Nephron progenitor cell (in vitro differentiated cells): ENCODE measurements around the gene GORASP2.

Experiments used
- DNase-seq: peaks from one replicate; pipeline ENCODE4 v3.0.0; 2021
- H3K27ac Mint-ChIP-seq: 2 replicates; pipeline ENCODE4 v1.8.0; 2021; ENCODE audit warnings: mild to moderate bottlenecking, moderate library complexity, mixed read lengths
- H3K27me3 Mint-ChIP-seq: 2 replicates; pipeline ENCODE4 v1.8.0; 2021; ENCODE audit warnings: mild to moderate bottlenecking, low read depth, mixed read lengths; ENCODE audit not compliant: poor library complexity
- H3K36me3 Mint-ChIP-seq: 2 replicates; pipeline ENCODE4 v1.8.0; 2021; ENCODE audit warnings: low read depth, mixed read lengths
- H3K4me1 Mint-ChIP-seq: 2 replicates; pipeline ENCODE4 v1.8.0; 2021; ENCODE audit warnings: mixed read lengths
- H3K4me3 Mint-ChIP-seq: 2 replicates; pipeline ENCODE4 v1.8.0; 2021; ENCODE audit warnings: mild to moderate bottlenecking, moderate library complexity, mixed read lengths
- H3K9me3 Mint-ChIP-seq: 2 replicates; pipeline ENCODE4 v1.8.0; 2021; ENCODE audit warnings: mild to moderate bottlenecking, moderate library complexity, mixed read lengths
- TF ChIP-seq, protein P1 (sequence below): fragments of 200-600 bp; sonication (generic); IDR thresholded peaks from 2 replicates; pipeline ENCODE4 v1.5.0; 2021; ENCODE audit warnings: antibody characterized with exemption

GORASP2 gene

DNA sequence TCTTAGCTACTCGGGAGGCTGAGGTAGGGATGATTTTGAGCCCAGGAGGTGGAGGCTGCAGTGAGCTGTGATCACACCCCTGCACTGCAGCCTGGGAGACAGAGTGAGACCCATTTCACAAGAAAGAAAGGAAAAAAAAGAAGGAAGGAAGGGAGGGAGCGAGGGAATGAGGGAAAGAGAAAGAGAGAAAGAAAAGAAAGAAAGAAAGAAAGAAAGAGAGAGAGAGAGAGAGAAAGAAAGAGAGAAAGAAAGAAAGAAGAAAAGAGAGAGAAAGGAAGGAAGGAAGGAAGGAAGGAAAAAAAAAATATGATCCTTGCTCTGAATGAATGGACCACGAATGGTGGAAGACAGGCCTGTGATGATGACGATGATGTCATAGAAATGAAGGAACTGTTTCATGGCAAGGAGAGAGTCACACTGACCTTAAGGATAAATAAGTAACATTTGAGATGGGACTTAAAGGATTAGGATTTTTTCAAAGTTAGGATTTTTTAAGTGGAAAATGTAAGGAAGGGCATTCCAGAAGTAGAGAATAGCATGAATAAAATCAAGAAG, 2.2 kb upstream of the GORASP2 start:
- H3K27me3 Mint-ChIP-seq: peaks cover 18% of the 10 kb centered on the region
- H3K27ac Mint-ChIP-seq: peak overlapping the region; percentile 62
- peaks cover 20% of the 10 kb centered on the region for H3K36me3 Mint-ChIP-seq
- H3K4me3 Mint-ChIP-seq: no peak overlapping the region
- TF ChIP-seq, protein P1, sequence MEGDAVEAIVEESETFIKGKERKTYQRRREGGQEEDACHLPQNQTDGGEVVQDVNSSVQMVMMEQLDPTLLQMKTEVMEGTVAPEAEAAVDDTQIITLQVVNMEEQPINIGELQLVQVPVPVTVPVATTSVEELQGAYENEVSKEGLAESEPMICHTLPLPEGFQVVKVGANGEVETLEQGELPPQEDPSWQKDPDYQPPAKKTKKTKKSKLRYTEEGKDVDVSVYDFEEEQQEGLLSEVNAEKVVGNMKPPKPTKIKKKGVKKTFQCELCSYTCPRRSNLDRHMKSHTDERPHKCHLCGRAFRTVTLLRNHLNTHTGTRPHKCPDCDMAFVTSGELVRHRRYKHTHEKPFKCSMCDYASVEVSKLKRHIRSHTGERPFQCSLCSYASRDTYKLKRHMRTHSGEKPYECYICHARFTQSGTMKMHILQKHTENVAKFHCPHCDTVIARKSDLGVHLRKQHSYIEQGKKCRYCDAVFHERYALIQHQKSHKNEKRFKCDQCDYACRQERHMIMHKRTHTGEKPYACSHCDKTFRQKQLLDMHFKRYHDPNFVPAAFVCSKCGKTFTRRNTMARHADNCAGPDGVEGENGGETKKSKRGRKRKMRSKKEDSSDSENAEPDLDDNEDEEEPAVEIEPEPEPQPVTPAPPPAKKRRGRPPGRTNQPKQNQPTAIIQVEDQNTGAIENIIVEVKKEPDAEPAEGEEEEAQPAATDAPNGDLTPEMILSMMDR: no peak
- H3K4me1 Mint-ChIP-seq: peaks cover 30% of the 10 kb centered on the region
- peaks cover 35% of the 10 kb centered on the region for H3K9me3 Mint-ChIP-seq
- no peak for DNase-seq

DNA sequence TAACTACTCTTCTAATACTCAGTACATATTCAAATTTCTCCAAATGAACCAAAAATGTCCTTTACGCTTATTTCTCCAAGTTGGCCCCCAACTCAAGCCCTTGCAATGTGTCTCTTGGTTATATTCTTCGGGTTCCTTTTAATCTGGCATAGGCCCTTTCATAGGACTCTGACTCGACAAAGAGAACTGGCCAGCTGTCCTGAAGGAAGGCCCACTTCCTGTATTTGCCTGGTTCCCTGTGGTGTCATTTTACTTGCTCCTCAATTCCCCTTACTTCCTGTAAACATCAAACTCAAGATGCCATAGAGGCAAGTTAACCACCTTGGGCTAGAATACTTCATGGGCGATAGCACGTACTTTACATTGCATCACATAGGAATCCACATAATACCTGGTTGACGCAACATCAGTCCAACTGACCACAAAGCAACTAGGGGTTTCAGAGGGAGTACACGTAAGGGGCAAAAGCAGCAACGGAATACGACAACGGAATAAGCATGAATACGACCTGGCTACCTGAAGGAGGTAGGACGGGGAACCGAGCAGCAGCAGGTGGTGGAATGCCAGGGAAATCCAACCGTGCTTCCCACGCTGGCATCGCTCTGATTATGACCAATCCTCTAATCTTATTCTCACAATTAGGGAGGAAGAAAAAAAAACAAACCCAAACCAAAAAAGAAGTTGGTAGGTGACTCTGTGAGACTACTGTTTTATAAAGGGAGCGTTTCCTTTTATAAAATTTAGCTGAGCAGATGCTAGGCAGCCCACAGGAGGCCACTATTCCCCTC, 823 bp upstream of the GORASP2 start:
- H3K36me3 Mint-ChIP-seq: peaks cover 24% of the 10 kb centered on the region
- H3K27me3 Mint-ChIP-seq: peaks cover 18% of the 10 kb centered on the region
- peaks cover 30% of the 10 kb centered on the region for H3K9me3 Mint-ChIP-seq
- H3K27ac Mint-ChIP-seq: peak overlapping the region; percentile 17
- DNase-seq: no peak
- H3K4me1 Mint-ChIP-seq: peaks cover 36% of the 10 kb centered on the region
- TF ChIP-seq, protein P1: no peak
- peak overlapping the region; percentile 91 for H3K4me3 Mint-ChIP-seq

DNA sequence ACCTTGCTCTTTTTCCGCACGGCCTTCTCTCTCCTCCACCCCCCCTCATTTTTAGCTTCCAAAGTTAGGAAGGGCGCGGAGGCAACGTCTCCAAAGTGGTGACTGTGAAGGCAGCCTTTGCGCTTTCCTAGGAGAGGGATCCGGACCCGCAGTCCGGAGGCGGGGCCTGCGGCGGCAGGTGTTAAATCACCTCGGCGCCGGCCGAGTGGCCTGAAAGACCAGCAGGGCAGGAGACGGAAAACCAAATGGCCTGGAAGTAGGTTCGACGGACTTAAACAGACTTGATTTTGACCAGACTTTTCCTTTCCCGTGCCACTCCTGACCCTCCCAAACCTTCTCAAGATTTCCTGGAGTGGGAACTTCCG, 615 bp downstream of the GORASP2 start:
- H3K9me3 Mint-ChIP-seq: peaks cover 23% of the 10 kb centered on the region
- peaks cover 27% of the 10 kb centered on the region for H3K36me3 Mint-ChIP-seq
- H3K4me1 Mint-ChIP-seq: peaks cover 36% of the 10 kb centered on the region
- peaks cover 18% of the 10 kb centered on the region for H3K27me3 Mint-ChIP-seq
- TF ChIP-seq, protein P1: no peak
- peak overlapping the region; percentile 91 for H3K4me3 Mint-ChIP-seq
- peak overlapping the region; percentile 96 for H3K27ac Mint-ChIP-seq
- peak; percentile 75 for DNase-seq

DNA sequence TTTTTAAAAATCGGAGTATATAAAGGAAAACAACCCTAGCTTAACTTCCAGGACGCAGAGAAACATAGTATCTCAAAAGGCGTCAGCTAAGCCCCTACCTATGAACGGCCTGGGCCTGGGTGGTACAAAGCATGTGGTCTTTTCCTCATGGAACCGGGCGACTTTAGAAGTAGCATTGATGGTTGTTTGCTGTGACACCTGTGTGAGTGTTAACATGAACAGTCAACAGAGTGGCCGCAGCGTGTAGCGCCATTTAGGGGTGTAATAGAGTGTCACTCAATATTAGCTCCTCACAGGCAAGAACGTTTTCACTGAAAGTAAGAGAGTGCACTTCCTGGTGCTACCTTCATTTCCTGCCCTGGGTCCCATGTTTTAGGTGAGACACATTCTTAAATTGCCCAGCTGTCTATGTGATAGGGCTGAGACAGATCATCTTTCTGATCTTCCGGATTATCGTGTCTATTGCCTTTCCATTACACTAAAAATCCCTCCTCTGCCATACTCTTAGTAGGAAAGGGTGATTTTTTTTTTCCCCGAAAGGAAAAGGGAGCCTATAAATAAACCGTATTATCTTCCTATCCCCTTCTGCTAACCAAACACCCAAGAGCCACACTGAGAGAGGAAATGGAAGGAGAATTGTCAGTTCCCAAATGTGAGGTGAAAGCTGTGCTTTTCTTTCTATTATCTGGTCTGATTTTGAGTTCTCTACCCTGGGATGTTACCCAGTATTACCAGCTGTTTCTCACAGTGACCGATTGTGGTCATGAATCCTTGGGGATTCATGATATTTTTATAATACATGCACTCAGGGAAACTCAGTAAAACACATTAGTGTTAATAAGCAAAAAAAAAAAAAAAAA, 1.3 kb downstream of the GORASP2 start:
- Mint-ChIP-seq H3K27ac (peak overlapping the region; percentile 96), H3K36me3 (peaks cover 27% of the 10 kb centered on the region), H3K4me1 (peaks cover 36% of the 10 kb centered on the region), H3K4me3 (peak overlapping the region; percentile 91), H3K9me3 (peaks cover 20% of the 10 kb centered on the region), H3K27me3 (peaks cover 20% of the 10 kb centered on the region)
- TF ChIP-seq, protein P1: no peak
- no peak for DNase-seq

DNA sequence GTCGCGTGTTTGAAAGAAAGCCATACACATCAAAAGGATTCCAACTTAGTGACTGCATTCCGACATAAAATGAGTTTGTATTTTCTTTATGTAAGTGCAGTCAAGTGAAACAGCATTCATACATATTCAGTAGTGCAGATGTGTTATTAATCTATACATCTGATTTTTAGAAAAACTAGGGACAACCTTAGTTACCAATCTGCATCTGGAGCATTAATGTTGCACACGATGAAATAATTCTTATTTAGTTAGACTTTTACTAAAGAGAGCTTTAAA, 1.9 kb downstream of the GORASP2 start:
- peaks cover 17% of the 10 kb centered on the region for H3K27me3 Mint-ChIP-seq
- H3K4me1 Mint-ChIP-seq: peaks cover 36% of the 10 kb centered on the region
- H3K36me3 Mint-ChIP-seq: peaks cover 33% of the 10 kb centered on the region
- peaks cover 20% of the 10 kb centered on the region for H3K9me3 Mint-ChIP-seq
- no peak for DNase-seq
- peak overlapping the region; percentile 91 for H3K4me3 Mint-ChIP-seq
- TF ChIP-seq, protein P1: no peak
- H3K27ac Mint-ChIP-seq: no peak overlapping the region
